HG03097 (cell line): ENCODE results near the gene RABL2A.
"Not testable (repeated sequence)": the region's sequence is repeated elsewhere in the genome, so short reads cannot be mapped to it uniquely, and the experiment has no call there.

ENCODE experiments used
- ATAC-seq: cut with Tn5 transposase; IDR thresholded peaks from one replicate; pipeline ENCODE4 v1.9.1; 2021; ENCODE audit not compliant: unreplicated experiment, low FRiP score

Gene RABL2A

DNA sequence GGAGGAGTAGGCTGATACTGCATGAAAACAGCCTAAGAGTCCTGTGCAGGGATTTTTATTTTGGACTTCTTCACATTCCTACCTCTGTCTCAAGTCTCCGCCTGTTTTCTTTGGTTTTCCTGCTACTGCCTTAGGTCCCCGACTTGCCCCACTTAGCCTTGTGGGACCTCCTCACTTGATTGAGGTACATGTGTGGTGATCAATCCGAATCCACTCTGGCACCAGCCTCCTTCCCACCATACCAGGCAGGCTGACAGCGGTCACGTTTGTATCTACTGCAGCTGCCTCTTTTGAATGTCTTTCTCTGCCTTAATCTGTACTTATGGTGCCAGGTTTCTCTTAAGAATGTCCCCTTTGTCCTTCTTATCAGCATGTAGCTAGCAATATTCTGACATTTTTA, 22.4 kb upstream of the RABL2A start:
- not testable (repeated sequence) for ATAC-seq

DNA sequence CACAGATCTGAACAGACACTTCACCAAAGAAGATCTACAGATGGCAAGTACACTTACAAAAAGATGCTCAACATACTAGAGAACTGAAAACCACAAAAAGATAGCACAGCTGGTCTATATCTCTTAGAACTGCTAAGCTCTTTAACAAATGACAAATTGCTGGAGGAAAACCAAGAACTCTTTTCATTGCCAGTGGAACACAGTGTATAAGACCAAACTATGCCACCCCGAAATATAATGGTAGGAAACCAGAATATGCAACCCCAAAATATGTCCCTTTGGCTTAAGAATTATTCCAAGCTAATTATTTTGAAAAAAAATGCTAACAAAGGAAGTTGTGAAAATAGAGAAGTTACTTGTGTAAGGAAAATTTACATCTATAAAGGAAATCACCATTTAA, 21.0 kb upstream of the RABL2A start:
- not testable (repeated sequence) for ATAC-seq

GRCh38 chr2:113609822-113610221, 17.2 kb upstream of the RABL2A start:
- ATAC-seq = not testable (repeated sequence)

- ATAC-seq = not testable (repeated sequence)
Measured at GRCh38 chr2:113621002-113621401, 6.1 kb upstream of the RABL2A start.

DNA sequence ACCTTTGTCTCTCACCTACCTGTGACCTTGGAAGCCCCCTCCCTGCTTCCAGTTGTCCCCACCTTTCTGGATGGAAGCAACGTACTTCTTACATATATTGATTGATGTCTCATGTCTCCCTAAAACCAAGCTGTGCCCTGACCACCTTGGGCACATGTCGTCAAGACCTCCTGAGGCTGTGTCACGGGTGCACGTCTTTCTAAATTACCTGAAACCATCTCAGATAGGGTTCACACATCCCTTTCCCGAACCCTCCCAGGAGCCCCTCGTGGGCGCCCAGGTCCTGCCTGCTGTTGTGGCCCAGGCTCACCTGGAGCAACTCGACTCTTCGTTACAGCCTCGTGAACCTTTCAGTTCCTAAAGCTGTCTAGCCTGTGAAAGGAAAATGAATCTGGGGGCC, 1.2 kb upstream of the RABL2A start:
- ATAC-seq = not testable (repeated sequence)

DNA sequence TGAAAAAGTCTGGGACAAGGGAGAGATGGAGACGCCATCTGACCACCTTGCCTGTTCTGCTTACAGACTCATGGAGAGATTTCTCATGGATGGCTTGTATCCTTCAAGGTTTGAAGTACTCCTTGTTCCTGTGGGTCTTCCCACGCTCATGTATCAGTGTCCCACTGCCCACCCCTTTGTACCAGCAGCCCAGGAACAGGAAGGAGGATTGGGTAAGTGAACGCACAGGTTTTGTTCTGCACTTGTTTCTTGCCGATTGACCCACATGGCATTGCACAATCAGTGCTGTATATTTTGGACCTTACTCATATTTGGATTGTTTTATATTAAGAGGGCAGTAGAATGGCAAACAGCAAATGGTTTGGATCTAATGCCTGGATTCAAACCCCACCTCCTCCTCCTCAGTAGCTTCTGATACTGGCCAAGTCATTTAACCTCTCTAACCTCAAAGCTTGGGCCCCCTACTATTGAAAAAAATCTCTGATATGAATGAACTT, 5.8 kb downstream of the RABL2A start:
- not testable (repeated sequence) for ATAC-seq

GRCh38 chr2:113635358-113635757, 8.3 kb downstream of the RABL2A start:
- ATAC-seq = not testable (repeated sequence)

- ATAC-seq = not testable (repeated sequence)
Measured at GRCh38 chr2:113636226-113636625, 9.2 kb downstream of the RABL2A start.

GRCh38 chr2:113638084-113638483, 11.0 kb downstream of the RABL2A start:
- ATAC-seq = not testable (repeated sequence)

- ATAC-seq = not testable (repeated sequence)
Measured at GRCh38 chr2:113646217-113646616, 19.2 kb downstream of the RABL2A start.

GRCh38 chr2:113650834-113651815, 24.1 kb downstream of the RABL2A start:
- not testable (repeated sequence) for ATAC-seq

DNA sequence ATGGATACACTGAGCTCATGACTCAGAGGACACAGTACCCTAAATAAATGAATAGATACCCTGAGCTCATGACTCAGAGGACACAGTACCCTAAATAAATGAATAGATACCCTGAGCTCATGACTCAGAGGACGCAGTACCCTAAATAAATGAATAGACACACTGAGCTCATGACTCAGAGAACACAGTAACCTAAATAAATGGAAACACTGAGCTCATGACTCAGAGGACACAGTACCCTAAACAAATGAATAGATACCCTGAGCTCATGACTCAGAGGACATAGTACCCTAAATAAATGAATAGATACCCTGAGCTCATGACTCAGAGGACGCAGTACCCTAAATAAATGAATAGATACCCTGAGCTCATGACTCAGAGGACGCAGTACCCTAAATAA, 25.5 kb downstream of the RABL2A start:
- not testable (repeated sequence) for ATAC-seq

DNA sequence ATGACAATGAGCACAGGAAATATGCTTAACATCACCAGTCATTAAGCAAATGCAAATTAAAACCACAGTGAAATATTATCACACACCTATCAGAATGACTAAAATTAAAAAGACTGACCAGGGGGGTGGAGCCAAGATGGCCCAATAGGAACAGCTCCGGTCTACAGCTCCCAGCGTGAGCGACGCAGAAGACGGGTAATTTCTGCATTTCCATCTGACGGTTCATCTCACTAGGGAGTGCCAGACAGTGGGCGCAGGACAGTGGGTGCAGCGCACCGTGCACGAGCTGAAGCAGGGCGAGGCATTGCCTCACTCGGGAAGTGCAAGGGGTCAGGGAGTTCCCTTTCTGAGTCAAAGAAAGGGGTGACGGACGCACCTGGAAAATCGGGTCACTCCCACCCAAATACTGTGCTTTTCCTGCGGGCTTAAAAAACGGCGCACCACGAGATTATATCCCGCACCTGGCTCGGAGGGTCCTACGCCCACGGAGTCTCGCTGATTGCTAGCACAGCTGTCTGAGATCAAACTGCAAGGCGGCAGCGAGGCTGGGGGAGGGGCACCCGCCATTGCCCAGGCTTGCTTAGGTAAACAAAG, 29.1 kb downstream of the RABL2A start:
- ATAC-seq = not testable (repeated sequence)

GRCh38 chr2:113657735-113658134, 30.7 kb downstream of the RABL2A start:
- not testable (repeated sequence) for ATAC-seq

- not testable (repeated sequence) for ATAC-seq
Measured at GRCh38 chr2:113663285-113664060, 36.4 kb downstream of the RABL2A start.

DNA sequence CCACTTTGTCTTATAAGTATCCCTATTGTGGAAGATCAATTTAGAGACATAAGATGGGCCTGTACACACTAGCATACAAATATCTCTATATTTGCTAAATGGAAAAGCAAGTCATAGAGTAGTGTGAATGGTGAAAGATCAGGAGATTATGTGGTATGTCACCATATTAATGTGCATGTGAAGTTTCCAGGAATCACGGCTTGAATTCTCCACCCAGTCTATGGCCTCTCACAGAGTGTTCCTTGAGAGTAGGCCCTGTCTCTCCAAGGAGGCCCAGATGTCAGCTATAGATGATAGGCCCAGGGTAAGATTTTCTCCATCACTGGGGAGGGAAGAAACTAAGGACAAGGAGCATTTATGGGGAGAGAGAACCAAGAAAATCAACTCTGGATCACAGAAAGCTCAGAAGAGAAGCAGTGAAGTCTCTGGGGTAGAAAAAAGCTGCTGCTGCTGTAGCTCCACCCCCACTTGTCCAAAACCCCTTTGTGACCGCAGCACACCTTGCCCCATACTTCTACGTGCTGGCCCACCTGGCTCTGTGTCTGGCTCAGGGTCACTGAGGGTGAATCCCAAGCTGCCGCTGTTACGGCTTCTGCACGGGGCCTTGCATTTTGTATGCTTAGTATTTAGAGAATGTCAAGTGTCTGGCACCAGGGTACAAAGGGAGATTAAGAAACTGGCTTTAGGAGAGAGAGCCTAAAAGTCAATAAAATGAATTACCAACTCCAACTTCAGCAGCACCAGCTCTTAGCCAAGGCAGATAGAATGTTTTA, 37.9 kb downstream of the RABL2A start:
- ATAC-seq = not testable (repeated sequence)

DNA sequence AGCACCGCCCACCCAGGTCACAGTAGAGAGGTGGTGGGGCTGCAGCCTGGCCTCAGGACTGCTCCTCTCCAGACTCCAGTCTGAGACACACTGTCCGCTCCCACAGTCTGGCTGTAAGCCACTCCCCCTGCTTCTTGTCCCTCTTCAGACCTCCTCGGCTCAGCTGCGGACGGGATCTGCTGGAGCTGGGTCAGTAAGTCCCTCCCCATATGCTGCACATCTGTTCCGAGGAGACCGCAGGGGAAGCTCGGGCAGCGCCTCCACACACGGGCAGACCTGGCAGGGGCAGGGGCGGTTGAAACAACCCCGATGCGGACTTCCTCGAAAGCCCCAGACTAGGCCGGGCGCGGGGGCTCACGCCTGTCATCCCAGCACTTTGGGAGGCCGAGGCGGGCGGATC, 41.9 kb downstream of the RABL2A start:
- not testable (repeated sequence) for ATAC-seq

DNA sequence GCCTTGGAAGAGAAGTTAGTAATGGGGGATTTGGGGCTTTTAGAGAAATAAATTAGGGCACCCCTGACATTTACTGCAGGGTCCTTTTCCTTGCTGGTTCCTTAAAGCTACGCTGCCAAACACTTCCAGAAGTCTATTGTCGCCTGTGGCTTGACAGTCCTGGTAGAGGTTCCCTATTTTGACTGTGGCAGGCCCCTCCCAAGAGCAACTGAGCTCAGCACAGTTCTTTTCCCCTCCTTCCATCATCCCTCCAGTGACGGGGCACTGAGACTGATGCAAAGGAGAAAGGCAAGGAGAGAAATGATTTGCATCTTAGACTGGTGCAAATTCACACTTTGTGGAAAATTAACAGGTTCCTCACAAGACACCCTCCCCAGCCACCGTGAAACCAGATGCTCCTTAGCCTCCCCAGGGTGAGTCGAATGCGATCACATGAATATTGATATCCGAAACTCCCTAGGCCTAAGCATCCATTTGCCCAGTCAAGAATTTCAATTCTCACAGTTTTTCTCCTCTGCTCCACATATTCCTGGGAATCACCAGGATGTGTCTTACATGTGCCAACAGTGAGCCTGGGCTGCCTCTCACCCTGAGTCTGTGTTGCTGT, 45.4 kb downstream of the RABL2A start:
- no peak for ATAC-seq

GRCh38 chr2:113675875-113676274, 48.8 kb downstream of the RABL2A start:
- no peak for ATAC-seq
